Fibroblast of mammary gland (primary cell): ENCODE results near the gene OAS3.
A peak's percentile ranks its signal among the peaks of the same experiment; 100 is the strongest.

ENCODE experiments used
- DNase-seq: peaks from one replicate; pipeline ENCODE4 v3.0.0-alpha.2; 2010; ENCODE audit warnings: low read depth
- H3K4me3 ChIP-seq: 2 replicates; pipeline ENCODE4 v1.5.1; 2011; ENCODE audit warnings: low read depth, mild to moderate bottlenecking, low read length, moderate library complexity; ENCODE audit not compliant: control insufficient read depth
- CTCF ChIP-seq: conservative IDR thresholded peaks from 2 replicates; pipeline ENCODE4 v1.5.1; 2011; ENCODE audit warnings: low read depth, low read length, inconsistent platforms; ENCODE audit not compliant: control insufficient read depth, insufficient read depth

Gene OAS3

GRCh38 chr12:112936264-112936663, 2.0 kb upstream of the OAS3 start:
- TF ChIP-seq CTCF = no peak
- H3K4me3 ChIP-seq = no peak overlapping the region
- no peak for DNase-seq

- H3K4me3 ChIP-seq = no peak overlapping the region
- TF ChIP-seq CTCF = no peak
- peak; percentile 10 for DNase-seq
Observed at GRCh38 chr12:112936927-112937326, 1.3 kb upstream of the OAS3 start.

- TF ChIP-seq CTCF = no peak
- H3K4me3 ChIP-seq = peak overlapping the region; percentile 71
- peak; percentile 14 for DNase-seq
Observed at GRCh38 chr12:112938751-112939150, 477 bp downstream of the OAS3 start.

- no peak for DNase-seq
- TF ChIP-seq CTCF = no peak
- no peak overlapping the region for H3K4me3 ChIP-seq
Observed at GRCh38 chr12:112939761-112940381, 1.6 kb downstream of the OAS3 start.

GRCh38 chr12:112941528-112942335, 3.5 kb downstream of the OAS3 start:
- H3K4me3 ChIP-seq = no peak overlapping the region
- DNase-seq = no peak
- no peak for TF ChIP-seq CTCF

- no peak overlapping the region for H3K4me3 ChIP-seq
- no peak for TF ChIP-seq CTCF
- no peak for DNase-seq
Observed at GRCh38 chr12:112942572-112942971, 4.3 kb downstream of the OAS3 start.
